GM12891 (cell line): ENCODE data around the gene RNF220.

ENCODE experiments used
- DNase-seq: peaks from one replicate; pipeline ENCODE4 v3.0.0; 2011; ENCODE audit warnings: low spot score; ENCODE audit not compliant: insufficient read length
- FAIRE-seq: peaks from 2 replicates; lab custom pipeline; 2011; peaks lifted over from hg19 to GRCh38; lab: Jason Lieb, UNC
- PAX5 ChIP-seq: IDR thresholded peaks from 2 replicates; pipeline ENCODE4 v1.6.1; 2011; ENCODE audit warnings: low read length, moderate library complexity, mild to moderate bottlenecking; ENCODE audit not compliant: insufficient read depth, severe bottlenecking
- POLR2A ChIP-seq: IDR thresholded peaks from 2 replicates; pipeline ENCODE4 v1.6.1; 2011; ENCODE audit warnings: low read depth, low read length, control low read depth
- POLR2AphosphoS5 ChIP-seq: IDR thresholded peaks from 2 replicates; pipeline ENCODE4 v1.6.1; 2011; ENCODE audit warnings: low read depth, low read length, control low read depth
- POU2F2 ChIP-seq: IDR thresholded peaks from 2 replicates; pipeline ENCODE4 v1.6.1; 2011; ENCODE audit warnings: low read depth, mild to moderate bottlenecking, control low read depth, low read length, moderate library complexity
- SPI1 ChIP-seq: IDR thresholded peaks from 2 replicates; pipeline ENCODE4 v1.6.1; 2011; ENCODE audit warnings: low read depth, low read length, control low read depth
- TAF1 ChIP-seq: IDR thresholded peaks from 2 replicates; pipeline ENCODE4 v1.6.1; 2011; ENCODE audit warnings: low read depth, low read length, control low read depth

The RNF220 gene

DNA sequence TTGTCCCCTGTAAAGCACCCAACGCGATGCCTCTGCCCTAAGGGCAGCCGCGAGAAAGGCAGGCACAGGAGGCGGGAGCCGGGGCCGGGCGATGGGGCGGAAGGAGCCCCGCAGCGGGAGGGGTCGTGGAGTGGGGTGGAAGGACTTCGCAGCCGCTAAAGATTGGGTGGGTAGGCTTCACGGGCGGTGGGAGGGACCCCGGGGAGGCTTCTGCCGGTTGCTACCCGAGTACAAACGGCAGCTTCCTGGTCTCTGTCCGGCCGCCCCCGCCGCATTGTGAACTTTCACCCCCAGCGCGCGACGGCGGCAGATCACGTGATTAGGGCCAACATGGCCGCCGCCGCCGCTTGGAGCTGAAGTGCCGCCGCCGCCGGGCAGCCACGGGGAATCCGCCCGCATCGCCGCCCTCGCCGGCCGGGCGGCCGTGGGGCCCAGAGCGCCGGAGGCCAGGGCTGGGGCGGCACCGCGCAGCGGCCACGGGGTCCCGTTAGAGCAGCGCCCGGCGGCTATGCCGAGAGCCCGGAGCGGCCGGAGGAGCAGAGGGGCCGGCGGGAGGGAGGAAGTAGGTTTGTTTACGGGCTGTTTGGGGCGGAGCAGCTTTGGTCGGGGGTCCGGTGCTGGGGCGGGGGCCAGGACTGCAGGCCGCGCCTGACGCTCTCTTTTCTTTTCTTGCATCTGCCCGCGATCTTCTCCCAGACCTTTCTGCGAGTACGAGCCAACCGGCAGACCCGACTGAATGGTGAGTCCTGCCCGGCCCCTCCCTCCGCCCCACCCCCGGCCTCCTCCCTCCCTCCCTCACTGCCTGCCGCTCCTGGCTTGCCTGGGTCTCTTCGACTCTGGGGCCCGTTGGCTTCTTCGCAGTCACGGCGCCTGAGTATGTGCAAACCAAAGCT is 226.8 kb downstream of the RNF220 start:
- TF ChIP-seq POU2F2 (0 out of 2 replicates have a peak, but pooled peaks have one; percentile 7), TAF1 (peak; percentile 84), PAX5 (no peak), POLR2A (no peak; the same call in 1 of the 2 replicates), SPI1 (peak; percentile 67), POLR2AphosphoS5 (peak; percentile 82)
- FAIRE-seq (peak; percentile 78), DNase-seq (peak; percentile 93)

DNA sequence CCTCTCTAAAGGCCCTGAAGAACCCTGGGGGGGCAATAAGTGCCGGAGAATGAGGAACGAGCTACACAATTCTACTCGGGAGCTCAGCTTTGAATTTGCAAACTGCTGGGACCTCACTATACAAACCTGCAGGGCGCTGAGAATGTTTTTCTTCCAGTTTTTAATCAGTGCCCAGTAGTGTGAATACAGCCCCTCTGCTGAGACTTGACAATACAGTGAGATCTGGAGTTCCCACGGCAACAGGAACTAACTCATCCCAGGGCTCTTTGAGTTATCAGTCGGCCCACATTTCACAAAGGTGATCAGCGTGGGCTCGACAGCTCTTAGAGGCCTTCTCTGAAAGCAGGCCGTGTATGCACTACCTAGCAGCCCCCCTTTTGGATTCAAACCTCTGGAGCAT is 227.5 kb downstream of the RNF220 start:
- DNase-seq (no peak), FAIRE-seq (peak; percentile 28)
- TF ChIP-seq POU2F2, result no peak
- TF ChIP-seq TAF1, result no peak
- TF ChIP-seq POLR2AphosphoS5, result no peak
- no peak for TF ChIP-seq PAX5
- no peak for TF ChIP-seq POLR2A
- no peak for TF ChIP-seq SPI1

DNA sequence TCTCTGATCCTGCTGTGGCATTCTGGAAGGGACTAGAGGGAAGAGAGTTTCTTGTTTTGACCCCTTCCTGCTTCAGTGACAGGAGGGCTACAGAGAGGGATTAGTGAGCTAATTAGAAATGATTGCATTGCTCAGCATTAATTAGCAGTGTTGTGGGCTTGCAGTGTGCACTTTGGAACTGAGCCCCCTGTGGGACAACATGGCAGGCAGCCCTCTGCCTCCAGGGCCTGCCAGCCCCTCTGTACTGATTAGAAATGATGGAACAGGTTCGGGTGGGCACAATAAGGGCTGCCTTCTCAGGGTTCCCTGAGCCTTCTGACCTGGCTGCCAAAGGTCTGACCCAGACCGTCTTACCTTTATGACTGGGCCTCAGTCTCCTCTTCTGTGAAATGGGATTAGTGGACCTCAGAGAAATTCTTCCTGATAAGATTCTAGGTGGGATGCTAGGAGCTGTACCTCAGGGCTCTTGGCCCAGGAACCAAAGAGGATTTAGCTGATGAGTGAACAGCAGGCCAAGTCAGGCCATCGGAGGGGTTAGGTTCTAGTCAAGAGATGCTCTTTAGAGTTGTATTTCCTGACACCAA is 229.6 kb downstream of the RNF220 start:
- TF ChIP-seq SPI1, result no peak
- FAIRE-seq, result no peak
- no peak for DNase-seq

DNA sequence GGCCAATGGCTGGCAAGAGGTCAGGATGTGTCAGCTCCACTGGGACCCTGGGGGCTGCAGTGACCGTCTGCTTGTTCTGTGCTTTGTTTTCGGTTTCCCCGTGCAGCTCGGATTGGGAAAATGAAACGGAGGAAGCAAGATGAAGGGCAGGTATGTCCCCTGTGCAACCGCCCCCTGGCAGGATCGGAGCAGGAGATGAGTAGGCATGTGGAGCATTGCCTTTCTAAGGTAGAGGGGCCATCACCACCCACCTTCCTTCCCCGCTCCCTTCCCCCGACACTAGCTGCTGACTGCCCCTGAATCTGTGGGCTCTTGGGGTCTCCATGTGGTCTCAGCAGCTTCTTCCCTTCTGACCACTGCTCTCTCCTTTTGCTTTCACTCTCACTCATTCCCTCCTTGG is 230.4 kb downstream of the RNF220 start:
- no peak for TF ChIP-seq TAF1
- no peak for TF ChIP-seq POLR2AphosphoS5
- no peak; the same call in 1 of the 2 replicates for TF ChIP-seq POLR2A
- no peak for TF ChIP-seq SPI1
- TF ChIP-seq POU2F2, result no peak
- TF ChIP-seq PAX5, result no peak
- FAIRE-seq, result no peak

DNA sequence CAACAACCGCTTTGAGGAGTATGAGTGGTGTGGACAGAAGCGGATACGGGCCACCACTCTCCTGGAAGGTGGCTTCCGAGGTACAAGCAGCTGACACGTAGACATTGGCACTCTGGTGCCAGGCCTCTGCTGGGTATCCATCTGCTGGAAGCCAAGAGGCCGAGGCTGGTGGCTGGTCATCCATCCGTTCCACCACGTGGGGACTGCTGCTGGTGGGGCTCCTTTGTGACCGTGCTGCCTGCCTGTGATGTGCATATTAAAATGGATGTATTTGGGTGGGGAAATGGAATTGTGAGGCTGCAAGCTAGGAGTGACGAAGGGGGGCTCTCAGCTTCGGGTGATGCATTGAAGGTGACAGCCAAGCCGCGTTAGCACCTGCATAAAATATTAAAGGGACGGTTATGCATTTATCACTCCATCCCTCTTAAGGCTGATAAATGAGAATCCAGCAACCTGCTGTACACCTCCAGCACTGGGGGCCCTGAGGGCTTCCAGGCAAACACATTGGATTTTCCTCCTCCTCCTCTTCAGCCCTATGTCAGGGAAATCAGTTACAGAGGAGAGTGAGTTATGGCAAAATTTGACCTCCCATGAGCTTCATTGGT is 231.1 kb downstream of the RNF220 start:
- no peak for FAIRE-seq
- no peak for DNase-seq
- no peak for TF ChIP-seq PAX5
- TF ChIP-seq SPI1, result no peak
- no peak for TF ChIP-seq POU2F2
- no peak for TF ChIP-seq POLR2AphosphoS5
- no peak; the same call in 1 of the 2 replicates for TF ChIP-seq POLR2A
- no peak for TF ChIP-seq TAF1

More for the DNA sequence above, 230.4 kb downstream of the RNF220 start:
- DNase-seq, result no peak

DNA sequence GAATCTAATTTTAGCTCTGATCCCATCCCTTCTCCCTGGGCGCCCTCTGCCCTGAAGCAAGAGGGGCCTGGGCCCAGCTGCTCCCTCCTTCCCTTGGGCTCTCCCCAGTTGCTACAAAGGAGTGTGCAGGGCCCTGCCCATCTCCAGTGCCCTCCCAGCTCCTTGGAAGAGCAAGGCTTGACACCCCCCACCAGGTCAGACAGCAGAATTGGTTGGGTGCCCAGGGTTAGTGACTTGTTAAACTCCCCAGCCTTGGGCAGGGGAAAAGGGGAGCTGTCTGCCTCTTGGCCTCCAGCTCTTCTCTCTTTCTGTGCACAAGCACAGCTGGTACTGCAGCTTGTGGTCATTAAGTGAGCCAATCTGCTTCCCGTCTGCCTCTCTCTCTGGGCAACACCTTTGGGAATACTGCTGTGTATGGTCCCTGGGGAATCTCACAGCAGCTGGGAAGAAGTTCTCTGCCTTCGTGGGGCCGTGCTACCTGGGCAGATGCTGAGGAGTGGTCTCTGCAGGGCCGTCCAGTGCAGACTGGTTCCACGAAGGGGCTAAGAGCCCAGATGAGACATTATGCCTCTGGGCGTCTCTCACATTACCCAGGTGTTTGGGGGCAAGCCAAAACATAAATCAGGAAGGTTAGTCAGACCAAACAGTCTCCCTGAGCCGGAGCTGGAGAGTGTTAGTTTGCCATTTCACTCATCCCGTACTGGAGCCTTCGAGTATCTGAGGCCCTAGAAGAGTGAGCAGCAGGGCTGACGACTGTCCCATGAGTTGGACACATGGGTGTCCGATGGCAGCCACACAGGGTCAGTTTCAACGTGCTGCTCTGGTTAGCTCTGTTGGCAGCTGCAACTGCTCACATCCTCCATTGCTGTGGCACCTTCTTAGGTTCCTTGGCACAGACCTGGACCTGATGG is 231.9 kb downstream of the RNF220 start:
- DNase-seq, result no peak
- no peak for FAIRE-seq
- TF ChIP-seq PAX5 (no peak), TAF1 (no peak), POLR2AphosphoS5 (no peak), POLR2A (0 out of 2 replicates have a peak, but pooled peaks have one; percentile 3)

DNA sequence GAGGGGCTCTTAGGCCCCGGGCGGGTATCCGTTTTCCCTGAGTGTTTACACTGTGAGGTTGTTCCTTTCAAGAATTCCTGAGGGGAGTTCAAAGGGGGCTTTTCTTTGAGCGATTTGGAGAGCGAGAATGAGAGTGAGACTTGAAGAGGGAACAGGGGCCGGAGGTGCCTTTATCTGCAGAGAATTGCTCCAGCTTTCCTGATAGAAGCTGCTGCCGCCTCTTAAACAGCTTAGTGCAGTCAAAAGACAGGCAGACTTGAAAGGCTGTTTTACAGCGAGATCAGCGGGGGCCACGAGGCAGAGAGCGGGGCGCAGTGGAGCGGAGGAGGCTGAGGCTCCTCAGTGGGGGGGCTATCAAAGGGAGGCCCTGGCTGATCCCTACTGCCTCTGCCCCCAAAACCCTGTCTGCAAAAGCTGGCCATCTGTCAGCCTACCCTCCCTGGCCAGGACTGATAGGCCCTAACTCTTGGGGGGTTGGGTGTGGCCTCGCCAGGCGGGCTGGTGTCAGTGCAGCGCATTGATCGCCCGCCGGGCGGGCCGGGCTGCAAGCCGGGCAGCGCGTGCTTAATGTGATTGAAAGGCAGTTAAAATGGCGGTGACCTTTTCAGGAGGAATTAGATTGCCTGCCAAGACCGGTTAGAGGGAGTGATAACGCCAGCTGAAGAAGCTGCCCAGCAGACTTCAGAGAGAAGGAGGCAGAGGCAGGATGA is 232.8 kb downstream of the RNF220 start:
- no peak for DNase-seq
- FAIRE-seq, result no peak
- no peak for TF ChIP-seq POLR2A
- TF ChIP-seq SPI1, result no peak
- TF ChIP-seq PAX5, result no peak
- no peak for TF ChIP-seq POU2F2
- TF ChIP-seq POLR2AphosphoS5, result no peak
- no peak for TF ChIP-seq TAF1

DNA sequence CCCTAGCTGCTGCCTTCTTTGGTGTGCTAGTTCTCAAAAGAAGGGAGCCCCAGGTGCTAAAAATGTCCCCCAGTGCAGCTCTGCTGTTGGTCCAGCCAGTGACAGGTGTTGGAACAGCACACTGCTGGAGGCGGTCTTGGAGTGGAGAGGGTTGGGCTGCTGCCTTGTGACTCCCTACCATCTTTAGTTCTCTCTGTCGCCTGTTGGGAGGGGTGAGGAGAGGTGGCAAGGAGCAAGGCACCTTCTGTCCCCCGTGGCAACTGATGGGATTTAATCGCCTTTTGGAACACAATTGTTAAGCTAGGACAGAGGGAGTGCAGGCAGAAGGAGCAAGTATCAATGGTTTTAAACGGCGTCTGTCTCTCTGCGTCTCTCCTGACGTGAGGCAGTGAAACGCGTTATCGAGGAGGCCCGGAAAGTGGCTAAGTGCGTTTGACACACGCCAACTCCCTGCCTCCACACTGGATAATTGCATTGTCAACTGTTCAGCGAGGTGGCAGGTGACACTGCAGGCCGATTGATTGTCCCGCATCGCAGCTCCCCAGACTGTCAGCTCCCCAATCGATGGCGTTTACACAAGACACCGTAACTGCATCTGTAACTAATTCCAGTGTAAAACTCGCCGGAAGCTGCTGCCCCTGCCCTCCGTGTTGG is 235.3 kb downstream of the RNF220 start:
- no peak for DNase-seq
- no peak for FAIRE-seq
- TF ChIP-seq POLR2A (no peak), PAX5 (no peak), TAF1 (no peak), POLR2AphosphoS5 (no peak), SPI1 (no peak), POU2F2 (no peak)
